ENCODE results near the gene HAPLN1.

DNA sequence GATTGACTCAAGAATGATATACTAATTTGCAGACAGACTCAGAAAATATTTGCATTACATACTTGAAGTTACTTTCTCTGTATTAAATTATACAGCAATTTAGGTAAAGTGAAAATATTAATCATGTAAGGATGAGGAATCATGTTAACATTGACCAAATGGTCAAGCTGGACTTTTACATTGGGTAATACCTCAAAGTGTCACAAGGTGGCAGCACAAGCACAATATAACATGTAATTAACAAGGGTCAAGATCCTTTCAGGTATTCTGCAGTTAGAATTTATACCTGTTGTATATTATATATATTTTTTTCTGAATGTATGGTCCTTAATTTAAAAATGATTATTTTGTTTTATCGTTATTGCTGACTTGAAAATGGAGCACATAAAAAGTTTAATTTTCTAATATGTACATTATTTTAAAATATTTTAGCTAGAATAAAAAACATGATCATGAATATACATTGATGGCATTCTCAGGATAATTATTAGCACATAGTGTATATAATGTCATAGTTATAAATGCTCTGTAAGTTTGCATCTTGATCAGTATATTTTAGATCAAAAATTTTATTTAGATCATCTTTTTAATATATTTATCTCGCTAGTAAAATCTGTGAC is 8.6 kb downstream of the HAPLN1 start:
- TF ChIP-seq CTCF (conservative IDR thresholded peaks at IDR 0.05; ENCODE audit: low read length) = peak; percentile 79
- no peak for TF ChIP-seq EZH2phosphoT487 (IDR thresholded peaks at IDR 0.05; ENCODE audit: borderline replicate concordance)

Data from Loucy (cell line).